K562 (cell line): ENCODE results near the gene NECAB2. TPM values are rescaled to one million over a fixed set of nuclear protein-coding genes. Genes with fewer than 3 reads are reported as not detected.

Source experiments
- ATAC-seq: fragments of 200-7000 bp; cut with Tn5 transposase; 3 replicates; pipeline ENCODE4 v1.9.1; 2020; ENCODE audit warnings: moderate library complexity
- BruUV-seq: library from RNA; stranded (reverse); fragments of 400-500 nt; replicated peaks from 2 replicates; lab custom pipeline; 2021; lab: Mats Ljungman, UMichigan
- CTCF ChIA-PET: fragments of 300-600 bp; formaldehyde crosslinking; extraction: SDS; loops from one replicate; lab custom pipeline; 2021; ENCODE audit warnings: low intra/inter-chr PET ratio; lab: Yijun Ruan, JAX
- POLR2A ChIA-PET: fragments of 300-600, 350-650 bp; sonication (Branson Sonifier 250); formaldehyde crosslinking; extraction: SDS; loops from one replicate; lab custom pipeline; 2021; ENCODE audit warnings: antibody characterized with exemption, inconsistent platforms; lab: Yijun Ruan, JAX
- DNase-seq, 4 experiments: peaks; one replicate each; pipeline versions ENCODE4 v3.0.0 to v3.0.0-alpha.2; 2011 to 2018; ENCODE audit warnings: low spot score in 3 of 4, mixed read lengths in 3 of 4; ENCODE audit errors: extremely low read depth in 1 of 4
- FAIRE-seq: peaks from 2 replicates; lab custom pipeline; 2011; peaks lifted over from hg19 to GRCh38; lab: Jason Lieb, UNC
- H2AFZ ChIP-seq: 2 replicates; pipeline ENCODE4 v1.6.0; 2011; ENCODE audit warnings: low read depth, low read length, control low read depth, inconsistent platforms
- H3K27ac ChIP-seq: fragments of 200-600 bp; 3 replicates; pipeline ENCODE4 v1.8.0; 2011; ENCODE audit warnings: low read depth, mild to moderate bottlenecking, control low read depth, inconsistent platforms, low read length, moderate library complexity, mixed read lengths; ENCODE audit errors: extremely low read depth
- H3K27me3 ChIP-seq, 2 experiments: fragments of 300-600 bp in 1 of 2; 2 replicates in 1 of 2; 3 replicates in 1 of 2; pipeline versions ENCODE4 v1.6.0 to v1.8.0; 2011; ENCODE audit warnings: inconsistent platforms in 2 of 2, low read length in 2 of 2, mild to moderate bottlenecking in 1 of 2, mixed read lengths in 1 of 2, moderate library complexity in 1 of 2; ENCODE audit not compliant: control insufficient read depth in 2 of 2, insufficient read depth in 2 of 2
- H3K36me3 ChIP-seq: fragments of 300-600 bp; 3 replicates; pipeline ENCODE4 v1.8.0; 2011; ENCODE audit warnings: mild to moderate bottlenecking, low read length, inconsistent platforms; ENCODE audit not compliant: control insufficient read depth, insufficient read depth
- H3K4me1 ChIP-seq, 2 experiments: fragments of 200-600 bp in 1 of 2; replicated peaks in 1 of 2; 2 replicates in 1 of 2; 3 replicates in 1 of 2; pipeline versions ENCODE4 v1.5.1 to v1.8.0; 2011; ENCODE audit warnings: inconsistent platforms in 2 of 2, low read length in 2 of 2, mild to moderate bottlenecking in 1 of 2, mixed read lengths in 1 of 2, moderate library complexity in 1 of 2; ENCODE audit not compliant: control insufficient read depth in 2 of 2, insufficient read depth in 2 of 2
- H3K4me2 ChIP-seq: 2 replicates; pipeline ENCODE4 v1.6.1; 2011; ENCODE audit warnings: low read length, control low read depth, inconsistent platforms, mixed read lengths; ENCODE audit not compliant: insufficient read depth
- H3K4me3 ChIP-seq: fragments of 200-600 bp; sonication (generic), shearing (Covaris generic); 2 replicates; pipeline ENCODE4 v1.5.1; 2016; ENCODE audit warnings: control low read depth, inconsistent platforms
- H3K79me2 ChIP-seq: fragments of 200-600 bp; 3 replicates; pipeline ENCODE4 v1.8.0; 2011; ENCODE audit warnings: low read length, inconsistent platforms; ENCODE audit not compliant: control insufficient read depth, insufficient read depth
- H3K9ac ChIP-seq, 2 experiments: 2 replicates each; pipeline versions ENCODE4 v1.6.0 to v1.6.1; 2011; ENCODE audit warnings: low read depth in 2 of 2, low read length in 2 of 2, control low read depth in 1 of 2, inconsistent platforms in 1 of 2, mild to moderate bottlenecking in 1 of 2, mixed read lengths in 1 of 2; ENCODE audit not compliant: insufficient read depth in 1 of 2
- H3K9me1 ChIP-seq: one replicate; pipeline ENCODE4 v1.6.0; 2011; ENCODE audit warnings: inconsistent platforms, mild to moderate bottlenecking, low read length, moderate library complexity; ENCODE audit not compliant: control insufficient read depth, insufficient read depth
- H3K9me3 ChIP-seq: replicated peaks from 2 replicates; pipeline ENCODE4 v1.5.1; 2011; ENCODE audit warnings: low read depth, low read length, inconsistent platforms; ENCODE audit not compliant: control insufficient read depth, insufficient read depth
- H4K20me1 ChIP-seq: replicated peaks from 2 replicates; pipeline ENCODE4 v1.6.1; 2011; ENCODE audit warnings: low read length, inconsistent platforms, mixed read lengths; ENCODE audit not compliant: control insufficient read depth, insufficient read depth
- DLX4 ChIP-seq: fragments of 250-450 bp; sonication (Bioruptor Pico); IDR thresholded peaks from 2 replicates; pipeline ENCODE4 v1.6.1; 2021; ENCODE audit warnings: mild to moderate bottlenecking
- GATAD2A ChIP-seq: fragments of 450-650 bp; IDR thresholded peaks from 2 replicates; pipeline ENCODE4 v1.6.1; 2017
- HEY1 ChIP-seq: fragments of 250-450 bp; sonication (Bioruptor Pico); IDR thresholded peaks from 2 replicates; pipeline ENCODE4 v1.5.0; 2020; ENCODE audit warnings: mild to moderate bottlenecking, moderate library complexity, borderline replicate concordance
- IFI16 ChIP-seq: fragments of 250-450 bp; sonication (Bioruptor Pico); IDR thresholded peaks from 2 replicates; pipeline ENCODE4 v2.1.2; 2022; ENCODE audit warnings: mild to moderate bottlenecking, inconsistent platforms
- STAT5A ChIP-seq: IDR thresholded peaks from 2 replicates; pipeline ENCODE4 v1.6.1; 2012; ENCODE audit warnings: low read length, inconsistent platforms, borderline replicate concordance
- THAP7 ChIP-seq: fragments of 250-450 bp; sonication (Bioruptor Pico); IDR thresholded peaks from 2 replicates; pipeline ENCODE4 v1.5.0; 2021
- ZNF12 ChIP-seq: sonication (generic); formaldehyde crosslinking; IDR thresholded peaks from 2 replicates; pipeline ENCODE4 v1.4.0; 2020; ENCODE audit warnings: mild to moderate bottlenecking, missing genetic modification reagents
- ZNF224 ChIP-seq: sonication (generic); formaldehyde crosslinking; IDR thresholded peaks from 2 replicates; pipeline ENCODE4 v1.8.0; 2022; ENCODE audit warnings: mild to moderate bottlenecking, missing genetic modification reagents
- ZNF395 ChIP-seq: fragments of 200-800 bp; sonication (Bioruptor generic); IDR thresholded peaks from 2 replicates; pipeline ENCODE4 v1.6.1; 2017; ENCODE audit warnings: missing genetic modification characterization, missing compliant biosample characterization
- WGBS: fragments of 100-300 bp; shearing (Covaris generic); methylation state at CpG from one replicate; pipeline ENCODE4 v1.1.6; 2016; ENCODE audit warnings: low coverage, mixed read lengths; ENCODE audit not compliant: insufficient coverage; ENCODE audit errors: missing lambda C conversion rate; 5-methylcytosine and 5-hydroxymethylcytosine counted together
- in situ Hi-C: fragments of 300-500 bp; cut with MboI; formaldehyde crosslinking; loops from 4 replicates; pipeline ENCODE4 v1.15.0; 2018; ENCODE audit warnings: inconsistent platforms, mixed read lengths
- intact Hi-C: fragments of 100-400 bp; cut with micrococcal nuclease; formaldehyde crosslinking; loops from 2 replicates; pipeline ENCODE4 v1.14.2; 2022
- polyA plus RNA-seq, 8 experiments: library from polyadenylated mRNA; depleted of rRNA in 4 of 8; stranded (reverse) in 5 of 8; unstranded in 3 of 8; fragments of >200 nt; fragmentation: Nextera tagmentation in 2 of 8; fragmentation: Illumina TruSeq in 1 of 8; extraction: Ambion mirVana in 2 of 8; extraction: Trizol in 1 of 8; gene quantifications; 2 replicates each; pipeline versions ENCODE4 v1.2.1 to v1.2.3, GENCODE V29; 2011 to 2014; ENCODE audit warnings: inconsistent platforms in 1 of 8, missing spikeins in 1 of 8
- total RNA-seq, 7 experiments: library from RNA; depleted of rRNA in 6 of 7; stranded (reverse); fragments of >200 nt in 6 of 7; fragmentation: Illumina TruSeq in 2 of 7; extraction: Trizol in 2 of 7; gene quantifications; 2 replicates each; pipeline versions ENCODE4 v1.2.1 to v1.2.3, GENCODE V29; 2011 to 2021; ENCODE audit warnings: low replicate concordance in 1 of 7

Gene NECAB2
- total and polyA plus RNA-seq, 9 of the 15 experiments (the other 6 are each of a cell fraction or from before 2014, with no cell fraction given), result 0.03 to 0.28 TPM; not detected in 7

GRCh38 chr16:84041881-84042280, 73.8 kb downstream of the NECAB2 start:
- 38% methylated on average over 17 of the region's 17 CpGs for WGBS
- CTCF ChIA-PET, result interaction anchor here (0.6 kb wide), 1 partner anchor 80 kb away, joined by 3 read pairs; no protein-coding TSS in a partner anchor

More at GRCh38 chr16:84041881-84042280, 73.8 kb downstream of the NECAB2 start:
- no peak overlapping the region for H2AFZ ChIP-seq
- no TSS peak for BruUV-seq
- H3K36me3 ChIP-seq, result no peaks in the 10 kb centered on the region
- FAIRE-seq (no peak), DNase-seq (no peak), ATAC-seq (no peak)
- no peaks in the 10 kb centered on the region for H3K9me3 ChIP-seq
- in situ Hi-C loops, result loop anchor here (10.0 kb wide), 1 partner anchor 67 kb away; no protein-coding TSS in a partner anchor
- peaks cover 47 to 63% of the 10 kb centered on the region in 2 experiments for H3K27me3 ChIP-seq
- peaks cover 11% of the 10 kb centered on the region for H3K9me1 ChIP-seq
- H3K4me3 ChIP-seq, result no peak overlapping the region
- H4K20me1 ChIP-seq, result peaks cover 43% of the 10 kb centered on the region; the same call in 1 of the 2 replicates
- no peaks in the 10 kb centered on the region for H3K79me2 ChIP-seq
- H3K4me2 ChIP-seq, result no peak overlapping the region
- peaks cover 16 to 32% of the 10 kb centered on the region in 2 experiments for H3K4me1 ChIP-seq
- POLR2A ChIA-PET, result interaction anchor here (0.6 to 2.0 kb wide), 8 partner anchors 10 to 64 kb away, joined by 3 to 9 read pairs (median 6); no protein-coding TSS in a partner anchor
- H3K27ac ChIP-seq, result no peak overlapping the region
- intact Hi-C loops, result loop anchor here (2.0 kb wide), 1 partner anchor 27 kb away; no protein-coding TSS in a partner anchor
- no peak overlapping the region for H3K9ac ChIP-seq
- no peak for TF ChIP-seq STAT5A
- TF ChIP-seq IFI16, result no peak
- TF ChIP-seq ZNF224, result no peak
- TF ChIP-seq HEY1 (CRISPR knock-in tag), result no peak
- TF ChIP-seq ZNF12, result no peak
- no peak for TF ChIP-seq GATAD2A
- no peak for TF ChIP-seq ZNF395 (CRISPR knock-in tag)
- no peak for TF ChIP-seq DLX4
- no peak for TF ChIP-seq THAP7 (CRISPR knock-in tag)
